ENCODE data around the gene C1QTNF5.
"Not testable (repeated sequence)": the region's sequence is repeated elsewhere in the genome, so short reads cannot be mapped to it uniquely, and the experiment has no call there.

The C1QTNF5 gene, protein sequence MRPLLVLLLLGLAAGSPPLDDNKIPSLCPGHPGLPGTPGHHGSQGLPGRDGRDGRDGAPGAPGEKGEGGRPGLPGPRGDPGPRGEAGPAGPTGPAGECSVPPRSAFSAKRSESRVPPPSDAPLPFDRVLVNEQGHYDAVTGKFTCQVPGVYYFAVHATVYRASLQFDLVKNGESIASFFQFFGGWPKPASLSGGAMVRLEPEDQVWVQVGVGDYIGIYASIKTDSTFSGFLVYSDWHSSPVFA

DNA sequence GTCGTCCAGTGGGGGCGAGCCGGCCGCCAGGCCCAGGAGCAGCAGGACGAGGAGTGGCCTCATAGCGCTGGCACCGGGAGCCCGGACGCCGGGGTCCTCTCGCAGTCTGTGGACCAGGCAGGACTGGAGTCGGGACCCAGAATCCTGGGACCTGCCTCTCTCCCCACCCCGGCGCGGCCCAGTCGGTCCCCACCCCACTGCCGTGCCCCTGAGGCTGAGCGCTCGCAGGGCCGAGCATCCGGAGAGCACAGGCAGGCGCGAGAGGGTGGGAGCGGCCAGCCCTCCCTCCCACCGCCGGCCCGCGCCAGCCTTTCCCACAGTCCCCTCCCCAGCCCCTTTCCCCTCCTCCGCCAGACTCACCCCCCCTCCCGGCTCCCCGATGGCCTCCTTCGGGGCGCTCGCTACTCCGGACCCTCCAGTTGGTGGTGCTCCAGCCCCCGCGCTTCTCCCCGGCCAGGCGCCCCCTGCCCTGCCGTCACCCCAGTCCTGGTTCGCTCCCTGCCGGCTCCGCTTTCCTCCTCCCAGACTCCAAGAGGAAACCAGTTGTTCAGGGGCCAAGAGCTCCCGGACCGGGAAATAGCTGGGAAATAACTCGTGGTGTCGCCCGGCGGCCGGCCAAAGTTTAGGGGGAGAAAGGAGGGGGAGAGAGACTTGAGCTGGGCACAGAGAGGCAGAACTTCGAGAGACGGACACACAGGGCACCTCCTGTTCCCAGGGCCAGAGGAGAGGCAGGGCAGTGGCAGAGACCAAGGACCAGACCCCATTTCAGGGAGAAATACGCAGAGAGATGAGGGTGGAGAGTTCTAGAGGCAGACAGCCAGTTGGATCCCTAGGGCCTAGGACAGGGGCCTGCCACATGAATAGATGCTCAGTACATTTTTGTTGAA lies at the start of gene C1QTNF5:
Gene C1QTNF5, minus strand, starts transcription at position 549 of the 887 bp plus-strand sequence. Its CDS starts 486 bp downstream, at position 63.
- DNase-seq: no peak
- no peaks in the 10 kb centered on the region for H3K9me3 Mint-ChIP-seq
- H3K27me3 Mint-ChIP-seq: peaks cover 53% of the 10 kb centered on the region
- H3K4me3 Mint-ChIP-seq: no peak within 1 kb of the TSS
- no peak within 1 kb of the TSS for H3K27ac Mint-ChIP-seq
- H3K36me3 Mint-ChIP-seq (ENCODE audit: low read depth): peaks cover 22% of the 10 kb centered on the region
- H3K4me1 Mint-ChIP-seq (ENCODE audit: low read depth): peaks cover 36% of the 10 kb centered on the region

- Mint-ChIP-seq H3K4me1 (ENCODE audit: low read depth) (no peaks in the 10 kb centered on the region), H3K27ac (no peak overlapping the region), H3K36me3 (ENCODE audit: low read depth) (no peaks in the 10 kb centered on the region), H3K27me3 (peaks cover 14% of the 10 kb centered on the region), H3K9me3 (no peaks in the 10 kb centered on the region), H3K4me3 (no peak overlapping the region)
- no peak for DNase-seq
Measured at GRCh38 chr11:119389611-119390254, 49.0 kb upstream of the C1QTNF5 start.

GRCh38 chr11:119388103-119388502 lies 47.4 kb upstream of the C1QTNF5 start:
- H3K27me3 Mint-ChIP-seq: peaks cover 5% of the 10 kb centered on the region
- H3K36me3 Mint-ChIP-seq (ENCODE audit: low read depth): no peaks in the 10 kb centered on the region
- no peaks in the 10 kb centered on the region for H3K4me1 Mint-ChIP-seq (ENCODE audit: low read depth)
- H3K9me3 Mint-ChIP-seq: no peaks in the 10 kb centered on the region
- no peak overlapping the region for H3K4me3 Mint-ChIP-seq
- DNase-seq: no peak
- H3K27ac Mint-ChIP-seq: no peak overlapping the region

DNA sequence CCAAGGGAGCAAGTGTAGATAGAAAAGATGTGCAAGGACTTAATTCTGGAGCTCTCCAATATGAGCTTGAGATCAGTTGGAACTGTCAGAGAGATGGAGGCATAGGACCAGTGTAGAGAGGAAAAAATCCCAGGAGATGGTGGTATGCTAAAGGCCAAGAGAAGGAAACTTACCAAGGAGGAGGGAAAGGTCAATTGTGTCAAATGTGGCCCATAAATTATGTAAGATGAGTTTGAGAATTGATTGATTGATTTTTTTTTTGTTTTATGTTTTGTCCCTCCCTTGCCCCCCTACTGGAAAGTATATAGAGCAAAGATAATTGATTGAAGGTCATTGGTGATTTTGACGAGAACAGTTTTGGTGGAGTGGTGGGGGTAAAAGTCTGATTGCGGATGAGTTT lies 43.6 kb upstream of the C1QTNF5 start:
- Mint-ChIP-seq H3K27me3 (no peaks in the 10 kb centered on the region), H3K4me3 (no peak overlapping the region), H3K36me3 (ENCODE audit: low read depth) (no peaks in the 10 kb centered on the region), H3K27ac (no peak overlapping the region), H3K9me3 (no peaks in the 10 kb centered on the region), H3K4me1 (ENCODE audit: low read depth) (peaks cover 8% of the 10 kb centered on the region)
- DNase-seq: no peak

DNA sequence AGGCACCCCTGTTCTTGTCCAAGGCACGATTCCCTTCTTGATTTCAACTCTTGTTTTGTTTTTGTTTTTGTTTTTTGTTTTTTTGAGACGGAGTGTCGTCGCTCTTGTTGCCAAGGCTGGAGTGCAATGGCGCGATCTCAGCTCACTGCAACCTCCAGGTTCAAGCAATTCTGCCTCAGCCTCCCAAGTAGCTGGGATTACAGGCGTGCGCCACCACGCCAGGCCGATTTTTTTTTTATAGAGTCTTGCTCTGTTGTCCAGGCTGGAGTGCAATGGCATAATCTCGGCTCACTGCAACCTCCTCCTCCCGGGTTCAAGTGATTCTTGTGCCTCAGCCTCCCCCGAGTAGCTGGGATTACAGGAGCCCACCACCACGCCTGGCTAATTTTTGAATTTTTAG lies 41.8 kb upstream of the C1QTNF5 start:
- not testable (repeated sequence) for H3K4me1 Mint-ChIP-seq (ENCODE audit: low read depth); H3K27ac Mint-ChIP-seq; DNase-seq; H3K9me3 Mint-ChIP-seq; H3K4me3 Mint-ChIP-seq; H3K36me3 Mint-ChIP-seq (ENCODE audit: low read depth); H3K27me3 Mint-ChIP-seq

GRCh38 chr11:119382101-119382500 lies 41.4 kb upstream of the C1QTNF5 start:
- Mint-ChIP-seq H3K27me3 (no peaks in the 10 kb centered on the region), H3K27ac (no peak overlapping the region), H3K9me3 (no peaks in the 10 kb centered on the region), H3K4me3 (no peak overlapping the region), H3K4me1 (ENCODE audit: low read depth) (peaks cover 10% of the 10 kb centered on the region), H3K36me3 (ENCODE audit: low read depth) (no peaks in the 10 kb centered on the region)
- no peak for DNase-seq

DNA sequence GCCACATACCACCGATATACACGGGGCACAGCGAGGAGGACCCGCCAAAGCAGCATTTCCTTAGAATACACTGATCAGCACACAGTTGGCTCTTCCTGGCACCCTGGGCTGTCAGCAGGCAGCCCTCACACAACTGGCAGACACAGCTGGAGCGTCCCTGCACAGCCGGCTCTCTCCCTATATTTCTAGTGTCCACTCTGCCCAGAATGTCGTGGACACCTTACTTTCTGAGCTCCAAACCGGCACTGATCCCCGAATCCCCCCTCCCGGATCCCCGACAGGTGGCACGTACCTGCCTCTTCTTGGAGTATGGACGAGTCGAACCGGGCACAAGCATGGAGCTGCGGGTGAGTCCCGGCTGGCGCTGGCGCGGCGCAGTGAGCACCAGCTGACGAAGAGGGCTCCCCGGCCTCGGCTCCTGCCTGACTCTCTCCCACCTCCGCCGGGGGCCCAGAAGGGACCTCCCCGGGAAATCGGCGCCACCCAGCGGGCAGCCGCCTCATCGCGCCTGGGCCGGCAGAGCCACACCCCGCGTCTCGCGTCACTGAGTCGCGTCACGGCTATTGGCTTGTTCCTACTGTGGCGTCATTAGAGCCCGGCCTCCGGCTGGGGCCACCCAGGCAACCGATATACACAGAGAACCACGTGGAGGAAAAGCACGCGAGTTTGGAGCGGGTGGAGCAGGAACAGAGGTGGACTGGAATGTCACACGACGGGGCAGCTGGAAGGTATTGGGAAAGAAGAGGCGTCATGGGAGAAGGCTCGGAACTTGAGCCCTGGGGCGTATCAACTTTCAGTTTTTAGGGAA lies 40.7 kb upstream of the C1QTNF5 start, which contains the start of gene USP2:
Gene USP2, minus strand, starts transcription at position 510 of the 808 bp plus-strand sequence. CDS start 8,210 bp downstream, outside the sequence.
- Mint-ChIP-seq H3K4me1 (ENCODE audit: low read depth) (peaks cover 10% of the 10 kb centered on the region), H3K9me3 (no peaks in the 10 kb centered on the region), H3K27me3 (no peaks in the 10 kb centered on the region), H3K27ac (no peak within 1 kb of the TSS), H3K4me3 (no peak within 1 kb of the TSS), H3K36me3 (ENCODE audit: low read depth) (no peaks in the 10 kb centered on the region)
- DNase-seq: peak; percentile 99

DNA sequence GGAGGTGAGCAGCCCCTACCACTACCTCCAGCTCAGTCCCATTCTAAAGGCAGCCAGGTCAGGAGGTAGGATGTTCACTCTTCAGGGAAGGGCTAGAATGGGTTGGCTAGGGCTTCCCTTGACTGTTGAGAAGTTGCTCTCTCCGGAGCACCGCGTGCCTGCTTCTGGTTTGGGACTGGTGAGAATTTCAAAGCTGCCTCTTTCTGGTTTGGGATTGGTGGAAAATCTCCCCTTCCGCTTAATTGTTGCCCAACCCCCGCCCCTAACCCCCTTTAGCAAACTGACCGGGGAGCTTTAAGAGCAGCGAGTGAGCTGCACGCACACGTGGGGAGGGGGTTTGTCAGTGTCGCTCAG lies 40.1 kb upstream of the C1QTNF5 start:
- no peaks in the 10 kb centered on the region for H3K36me3 Mint-ChIP-seq (ENCODE audit: low read depth)
- peaks cover 10% of the 10 kb centered on the region for H3K4me1 Mint-ChIP-seq (ENCODE audit: low read depth)
- no peaks in the 10 kb centered on the region for H3K9me3 Mint-ChIP-seq
- H3K4me3 Mint-ChIP-seq: no peak overlapping the region
- no peaks in the 10 kb centered on the region for H3K27me3 Mint-ChIP-seq
- H3K27ac Mint-ChIP-seq: no peak overlapping the region
- no peak for DNase-seq

DNA sequence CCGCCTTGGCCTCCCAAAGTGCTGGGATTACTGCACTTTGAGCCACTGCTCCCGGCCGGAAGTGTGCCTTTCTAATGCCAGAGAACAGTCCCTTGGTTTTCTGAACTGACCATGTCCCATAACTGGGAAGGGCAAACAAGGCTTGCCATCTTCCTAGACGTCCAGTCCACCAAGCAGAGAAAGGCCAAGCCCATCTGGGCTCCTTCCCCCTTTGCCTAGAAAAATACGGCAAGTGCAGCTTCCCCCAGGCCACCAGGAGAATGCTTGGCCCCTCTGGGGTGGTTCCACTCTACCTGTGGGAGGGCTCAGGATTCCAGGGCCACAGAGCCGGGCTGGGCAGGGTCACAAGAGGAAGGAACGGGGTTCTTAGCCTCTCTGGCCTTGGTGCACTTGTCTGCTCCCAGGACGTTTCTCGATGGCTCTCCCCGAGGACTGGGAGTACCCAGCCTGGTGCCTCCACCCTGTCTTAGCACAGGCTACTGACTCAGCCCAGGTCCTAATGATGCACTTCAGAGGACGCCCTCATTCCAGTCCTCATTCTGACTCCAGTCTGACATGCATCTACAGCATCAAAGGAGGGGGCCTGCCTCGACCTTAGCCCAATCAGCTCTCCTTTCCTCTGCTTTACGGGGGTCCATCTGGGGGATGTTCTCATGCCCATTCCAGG lies 39.6 kb upstream of the C1QTNF5 start:
- Mint-ChIP-seq H3K27ac (no peak overlapping the region), H3K36me3 (ENCODE audit: low read depth) (no peaks in the 10 kb centered on the region), H3K9me3 (no peaks in the 10 kb centered on the region), H3K4me3 (no peak overlapping the region), H3K27me3 (no peaks in the 10 kb centered on the region), H3K4me1 (ENCODE audit: low read depth) (peaks cover 10% of the 10 kb centered on the region)
- no peak for DNase-seq

GRCh38 chr11:119378851-119379465 lies 38.3 kb upstream of the C1QTNF5 start:
- no peaks in the 10 kb centered on the region for H3K9me3 Mint-ChIP-seq
- DNase-seq: no peak
- no peaks in the 10 kb centered on the region for H3K36me3 Mint-ChIP-seq (ENCODE audit: low read depth)
- H3K4me3 Mint-ChIP-seq: no peak overlapping the region
- H3K27ac Mint-ChIP-seq: no peak overlapping the region
- H3K4me1 Mint-ChIP-seq (ENCODE audit: low read depth): peaks cover 13% of the 10 kb centered on the region
- no peaks in the 10 kb centered on the region for H3K27me3 Mint-ChIP-seq

GRCh38 chr11:119377961-119378667 lies 37.4 kb upstream of the C1QTNF5 start:
- Mint-ChIP-seq H3K27me3 (no peaks in the 10 kb centered on the region), H3K27ac (no peak overlapping the region), H3K9me3 (no peaks in the 10 kb centered on the region), H3K4me3 (no peak overlapping the region), H3K36me3 (ENCODE audit: low read depth) (no peaks in the 10 kb centered on the region), H3K4me1 (ENCODE audit: low read depth) (peaks cover 20% of the 10 kb centered on the region)
- DNase-seq: no peak

DNA sequence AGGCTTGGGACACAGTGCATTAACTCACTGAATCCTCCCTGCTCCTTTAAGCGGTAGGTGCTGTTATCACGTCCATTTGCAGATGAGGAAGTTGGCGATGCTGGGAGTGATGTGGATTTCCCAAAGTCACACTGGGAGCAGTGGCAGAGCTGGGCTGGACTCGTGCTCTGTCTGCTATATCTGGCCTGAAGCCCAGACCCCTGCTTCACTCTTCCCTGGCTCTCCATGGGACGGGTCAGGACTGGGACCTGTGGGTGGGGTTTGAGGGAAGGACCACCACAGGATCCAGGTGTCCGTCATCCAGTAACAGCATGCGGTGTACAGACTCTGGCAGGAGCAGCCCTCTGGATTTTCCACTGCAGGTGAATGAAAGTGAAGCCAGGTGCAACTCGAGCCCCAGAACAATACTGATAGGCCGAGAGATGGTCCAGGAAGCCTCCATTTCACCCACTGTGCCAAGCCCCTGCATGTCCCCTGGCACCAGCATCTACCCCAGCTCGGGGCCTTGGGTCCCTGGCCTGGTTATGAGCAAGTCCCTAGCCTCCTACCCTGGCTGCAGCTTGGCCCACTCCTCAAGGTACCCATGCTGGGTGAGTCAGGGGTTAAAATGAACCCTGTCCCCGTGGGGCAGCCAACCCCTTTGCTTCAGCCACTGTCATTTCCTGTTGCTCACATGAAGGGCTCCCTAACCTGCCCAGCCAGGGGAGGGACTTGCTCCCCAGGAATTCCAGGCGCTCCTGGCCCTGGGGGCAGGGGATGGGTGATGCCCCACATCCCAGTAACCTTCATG lies 36.6 kb upstream of the C1QTNF5 start:
- Mint-ChIP-seq H3K27ac (no peak overlapping the region), H3K27me3 (no peaks in the 10 kb centered on the region), H3K4me1 (ENCODE audit: low read depth) (peaks cover 20% of the 10 kb centered on the region), H3K9me3 (no peaks in the 10 kb centered on the region), H3K4me3 (no peak overlapping the region), H3K36me3 (ENCODE audit: low read depth) (no peaks in the 10 kb centered on the region)
- DNase-seq: no peak

All from activated T-cell treated with anti-CD3 and anti-CD28 coated beads, Interleukin-2, amount 50 U/mL, for 24 hours (primary cell).